MM.1S (cell line): ENCODE results near the gene GPC5.

Experiments
- CTCF ChIP-seq: fragments of 300-600 bp; sonication (generic); IDR thresholded peaks from 2 replicates; pipeline ENCODE4 v1.5.1; 2016; ENCODE audit warnings: antibody characterized with exemption, low read length, mixed read lengths
- EZH2 ChIP-seq: fragments of 300-600 bp; sonication (generic); optimal IDR thresholded peaks from 2 replicates; pipeline ENCODE3; 2017; ENCODE audit warnings: low read depth, mild to moderate bottlenecking, antibody characterized with exemption, low read length, mixed read lengths

DNA sequence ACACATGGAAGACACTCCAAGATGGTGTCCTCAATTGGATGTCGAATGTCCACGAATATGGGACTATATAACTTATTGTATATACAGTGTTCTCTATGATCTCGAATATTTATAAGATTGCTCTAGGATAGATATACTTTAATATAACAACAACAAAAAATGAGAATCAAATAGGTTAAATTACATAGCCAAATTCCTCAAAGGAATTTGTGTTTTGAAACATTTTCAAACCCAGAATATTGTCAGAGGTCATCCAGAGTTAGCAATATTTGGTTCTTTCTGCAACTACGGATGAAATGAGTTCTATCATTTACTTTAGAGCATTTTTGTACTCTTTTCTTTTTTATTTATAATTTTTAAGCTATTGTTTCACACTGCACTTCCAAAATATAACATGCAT is 857.8 kb downstream of the GPC5 start:
- no peak for TF ChIP-seq CTCF
- no peak for TF ChIP-seq EZH2
